HCT116 (cell line): ENCODE data around the gene ALDH9A1. TPM values are rescaled to one million over a fixed set of nuclear protein-coding genes. Genes with fewer than 3 reads are reported as not detected.

Experiments used
- ATAC-seq: fragments of 200-7000 bp; cut with Tn5 transposase; 2 replicates; pipeline ENCODE4 v1.9.1; 2020; ENCODE audit warnings: mild to moderate bottlenecking, moderate library complexity
- BruUV-seq: library from RNA; stranded (reverse); fragments of 400-500 nt; replicated peaks from 2 replicates; lab custom pipeline; 2021; lab: Mats Ljungman, UMichigan
- CTCF ChIA-PET: fragments of 300-600 bp; sonication (Branson Sonifier 250); formaldehyde crosslinking; loops from one replicate; lab custom pipeline; 2021; ENCODE audit warnings: antibody characterized with exemption; lab: Charles Lee
- POLR2A ChIA-PET: fragments of 300-600, 350-600 bp; sonication (Branson Sonifier 250); formaldehyde crosslinking; loops from one replicate; lab custom pipeline; 2021; ENCODE audit warnings: antibody characterized with exemption; lab: Charles Lee
- RAD21 ChIA-PET, 2 experiments: fragments of 300-600 bp; sonication (Branson Sonifier 250); formaldehyde crosslinking; loops; one replicate each; lab custom pipeline; 2023; ENCODE audit warnings: low total read pairs in 2 of 2; ENCODE audit not compliant: uncharacterized antibody in 2 of 2, unreplicated experiment in 2 of 2, low non-redundant PET in 1 of 2; lab: Charles Lee
- DNase-seq: peaks from one replicate; pipeline ENCODE4 v3.0.0-alpha.2; 2010; ENCODE audit warnings: low read depth, low spot score
- H2AFZ ChIP-seq: fragments of 200-600 bp; shearing (Covaris generic), sonication (generic); 2 replicates; pipeline ENCODE4 v1.6.1; 2017; ENCODE audit warnings: low read depth, mixed run types, mixed read lengths, antibody characterized with exemption, low read length; ENCODE audit not compliant: poor library complexity, severe bottlenecking
- H3K27ac ChIP-seq: 2 replicates; pipeline ENCODE4 v1.5.1; 2012; ENCODE audit warnings: low read depth, low read length
- H3K27me3 ChIP-seq: fragments of 200-600 bp; sonication (generic); 2 replicates; pipeline ENCODE4 v1.6.1; 2016; ENCODE audit warnings: mixed run types, low read length, mixed read lengths; ENCODE audit not compliant: insufficient read depth
- H3K36me3 ChIP-seq, 2 experiments: fragments of 200-500 bp in 1 of 2; fragments of 200-600 bp in 1 of 2; sonication (Bioruptor generic) in 1 of 2; sonication (generic) in 1 of 2; 2 replicates each; pipeline versions ENCODE4 v1.5.1 to v1.6.1; 2014 to 2016; ENCODE audit warnings: low read length in 2 of 2, inconsistent platforms in 1 of 2, mixed read lengths in 1 of 2, mixed run types in 1 of 2; ENCODE audit not compliant: insufficient read depth in 2 of 2, control insufficient read depth in 1 of 2
- H3K4me1 ChIP-seq, 2 experiments: fragments of 200-600 bp in 1 of 2; sonication (generic) in 1 of 2; 2 replicates each; pipeline versions ENCODE4 v1.5.1 to v1.6.1; 2012 to 2017; ENCODE audit warnings: low read length in 2 of 2, inconsistent platforms in 1 of 2, mild to moderate bottlenecking in 1 of 2, mixed read lengths in 1 of 2, mixed run types in 1 of 2, moderate library complexity in 1 of 2; ENCODE audit not compliant: insufficient read depth in 2 of 2, control insufficient read depth in 1 of 2
- H3K4me2 ChIP-seq: fragments of 200-600 bp; sonication (generic); 2 replicates; pipeline ENCODE4 v1.6.1; 2017; ENCODE audit warnings: mixed run types, low read length, mixed read lengths
- H3K4me3 ChIP-seq, 2 experiments: fragments of 200-600 bp in 1 of 2; sonication (generic) in 1 of 2; replicated peaks in 1 of 2; 2 replicates each; pipeline ENCODE4 v1.5.1; 2011 to 2016; ENCODE audit warnings: low read length in 2 of 2, control low read depth in 1 of 2, low read depth in 1 of 2, mild to moderate bottlenecking in 1 of 2, mixed read lengths in 1 of 2, mixed run types in 1 of 2
- H3K79me2 ChIP-seq: fragments of 200-600 bp; sonication (generic); 2 replicates; pipeline ENCODE4 v1.6.1; 2017; ENCODE audit warnings: mild to moderate bottlenecking, mixed run types, low read length, moderate library complexity, mixed read lengths; ENCODE audit not compliant: insufficient read depth
- H3K9ac ChIP-seq: fragments of 200-600 bp; sonication (generic); 2 replicates; pipeline ENCODE4 v1.6.1; 2016; ENCODE audit warnings: low read length, mixed read lengths
- H3K9me2 ChIP-seq: fragments of 200-600 bp; sonication (generic), shearing (Covaris generic); 2 replicates; pipeline ENCODE4 v1.6.1; 2017; ENCODE audit warnings: mixed run types, mild to moderate bottlenecking, moderate library complexity; ENCODE audit not compliant: insufficient read depth
- H3K9me3 ChIP-seq, 2 experiments: fragments of 200-500 bp in 1 of 2; fragments of 200-600 bp in 1 of 2; sonication (Bioruptor generic) in 1 of 2; sonication (generic) in 1 of 2; 2 replicates each; pipeline ENCODE4 v1.6.1; 2014 to 2017; ENCODE audit warnings: low read length in 2 of 2, mixed read lengths in 2 of 2, inconsistent platforms in 1 of 2, low read depth in 1 of 2, mild to moderate bottlenecking in 1 of 2, mixed run types in 1 of 2, moderate library complexity in 1 of 2; ENCODE audit not compliant: control insufficient read depth in 1 of 2, insufficient read depth in 1 of 2
- H4K20me1 ChIP-seq: fragments of 200-600 bp; sonication (generic), shearing (Covaris generic); 2 replicates; pipeline ENCODE4 v1.6.1; 2017; ENCODE audit warnings: mixed run types, mild to moderate bottlenecking, moderate library complexity; ENCODE audit not compliant: insufficient read depth
- CBX3 ChIP-seq: IDR thresholded peaks from 2 replicates; pipeline ENCODE4 v1.6.1; 2012; ENCODE audit warnings: low read depth
- EGR1 ChIP-seq: IDR thresholded peaks from 2 replicates; pipeline ENCODE4 v1.6.1; 2012; ENCODE audit warnings: low read depth
- ELF1 ChIP-seq: IDR thresholded peaks from 2 replicates; pipeline ENCODE4 v1.6.1; 2012; ENCODE audit warnings: low read depth, borderline replicate concordance
- EZH2phosphoT487 ChIP-seq: fragments of 200-600 bp; IDR thresholded peaks from 2 replicates; pipeline ENCODE4 v1.6.1; 2018; ENCODE audit warnings: antibody characterized with exemption, borderline replicate concordance
- FOSL1 ChIP-seq: IDR thresholded peaks from 2 replicates; pipeline ENCODE4 v1.6.1; 2012; ENCODE audit warnings: low read depth
- POLR2A ChIP-seq: IDR thresholded peaks from 2 replicates; pipeline ENCODE4 v1.7.0; 2011; ENCODE audit warnings: borderline replicate concordance; ENCODE audit not compliant: insufficient read depth, insufficient read length; ENCODE audit errors: extremely low read depth
- POLR2AphosphoS5 ChIP-seq: IDR thresholded peaks from 2 replicates; pipeline ENCODE4 v1.6.1; 2011; ENCODE audit warnings: mild to moderate bottlenecking, low read depth, low read length, moderate library complexity
- RAD21 ChIP-seq: IDR thresholded peaks from 2 replicates; pipeline ENCODE4 v1.6.1; 2012; ENCODE audit warnings: low read depth, mild to moderate bottlenecking
- SIN3A ChIP-seq: IDR thresholded peaks from 2 replicates; pipeline ENCODE4 v1.6.1; 2012; ENCODE audit warnings: low read depth
- SRF ChIP-seq: IDR thresholded peaks from 2 replicates; pipeline ENCODE4 v1.6.1; 2012; ENCODE audit warnings: low read depth
- TCF7L2 ChIP-seq: IDR thresholded peaks from 2 replicates; pipeline ENCODE4 v1.7.0; 2011; ENCODE audit warnings: borderline replicate concordance, inconsistent platforms; ENCODE audit not compliant: insufficient read depth, insufficient read length; ENCODE audit errors: extremely low read depth
- YY1 ChIP-seq: IDR thresholded peaks from 2 replicates; pipeline ENCODE4 v1.6.1; 2011; ENCODE audit warnings: low read length, low read depth, moderate library complexity, mild to moderate bottlenecking; ENCODE audit not compliant: insufficient replicate concordance; ENCODE audit errors: extremely low read depth
- ZFX ChIP-seq: fragments of 450-650 bp; IDR thresholded peaks from 2 replicates; pipeline ENCODE4 v1.6.1; 2017
- ZNF274 ChIP-seq: fragments of 200-500 bp; sonication (Bioruptor generic); IDR thresholded peaks from 2 replicates; pipeline ENCODE4 v1.6.1; 2014; ENCODE audit warnings: mild to moderate bottlenecking, low read depth, low read length, inconsistent platforms
- intact Hi-C: fragments of 100-400 bp; cut with micrococcal nuclease; formaldehyde crosslinking; loops from 2 replicates; pipeline ENCODE4 v1.10.0; 2022
- total RNA-seq: library from RNA; stranded (reverse); gene quantifications from one replicate; pipeline ENCODE4 v1.2.1, GENCODE V29; 2021; ENCODE audit not compliant: unreplicated experiment
- TF ChIP-seq, protein P1 (sequence below): IDR thresholded peaks from 2 replicates; pipeline ENCODE4 v1.6.1; 2011; ENCODE audit warnings: mild to moderate bottlenecking, low read length, moderate library complexity; ENCODE audit not compliant: insufficient replicate concordance; ENCODE audit errors: extremely low read depth
- TF ChIP-seq, protein P2 (sequence below): IDR thresholded peaks from 2 replicates; pipeline ENCODE4 v1.6.1; 2012
- TF ChIP-seq, protein P3 (sequence below): IDR thresholded peaks from 2 replicates; pipeline ENCODE4 v1.6.1; 2012

Gene ALDH9A1
- total RNA-seq, 1 experiment from 2014 or later = 46.0 TPM

DNA sequence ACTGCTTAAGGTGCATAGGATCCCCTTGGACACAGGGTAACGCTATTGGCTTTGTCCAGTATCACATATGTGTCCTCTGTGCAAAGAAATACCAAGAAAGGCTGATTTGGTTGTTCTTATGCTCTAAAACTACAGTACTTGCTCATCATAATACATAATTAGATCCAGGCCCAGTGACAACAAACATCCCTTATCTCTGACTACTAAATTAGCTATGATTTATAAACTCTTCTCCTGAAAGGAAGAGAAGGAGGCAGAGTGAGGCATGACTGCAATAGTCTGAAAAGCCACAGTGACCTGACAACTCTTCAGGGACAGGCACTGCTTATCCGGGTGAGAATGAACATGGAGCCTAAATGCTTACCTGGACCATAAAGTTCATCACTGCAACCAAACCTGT, 36.7 kb downstream of the ALDH9A1 start:
- no peak overlapping the region for H2AFZ ChIP-seq
- H3K4me1 ChIP-seq = no peaks in the 10 kb centered on the region
- H3K9me2 ChIP-seq = no peaks in the 10 kb centered on the region
- H3K27ac ChIP-seq = no peak overlapping the region
- ChIA-PET RAD21 (no interaction called here), CTCF (no interaction called here), POLR2A (no interaction called here)
- H3K79me2 ChIP-seq = no peaks in the 10 kb centered on the region
- ATAC-seq (no peak), DNase-seq (no peak)
- no peaks in the 10 kb centered on the region for H3K9me3 ChIP-seq
- BruUV-seq = no TSS peak
- TF ChIP-seq POLR2A = no peak
- no peak for TF ChIP-seq ZFX
- TF ChIP-seq ELF1 = no peak
- TF ChIP-seq TCF7L2 = no peak
- TF ChIP-seq, protein P1, sequence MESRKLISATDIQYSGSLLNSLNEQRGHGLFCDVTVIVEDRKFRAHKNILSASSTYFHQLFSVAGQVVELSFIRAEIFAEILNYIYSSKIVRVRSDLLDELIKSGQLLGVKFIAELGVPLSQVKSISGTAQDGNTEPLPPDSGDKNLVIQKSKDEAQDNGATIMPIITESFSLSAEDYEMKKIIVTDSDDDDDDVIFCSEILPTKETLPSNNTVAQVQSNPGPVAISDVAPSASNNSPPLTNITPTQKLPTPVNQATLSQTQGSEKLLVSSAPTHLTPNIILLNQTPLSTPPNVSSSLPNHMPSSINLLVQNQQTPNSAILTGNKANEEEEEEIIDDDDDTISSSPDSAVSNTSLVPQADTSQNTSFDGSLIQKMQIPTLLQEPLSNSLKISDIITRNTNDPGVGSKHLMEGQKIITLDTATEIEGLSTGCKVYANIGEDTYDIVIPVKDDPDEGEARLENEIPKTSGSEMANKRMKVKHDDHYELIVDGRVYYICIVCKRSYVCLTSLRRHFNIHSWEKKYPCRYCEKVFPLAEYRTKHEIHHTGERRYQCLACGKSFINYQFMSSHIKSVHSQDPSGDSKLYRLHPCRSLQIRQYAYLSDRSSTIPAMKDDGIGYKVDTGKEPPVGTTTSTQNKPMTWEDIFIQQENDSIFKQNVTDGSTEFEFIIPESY = no peak
- TF ChIP-seq, protein P2, sequence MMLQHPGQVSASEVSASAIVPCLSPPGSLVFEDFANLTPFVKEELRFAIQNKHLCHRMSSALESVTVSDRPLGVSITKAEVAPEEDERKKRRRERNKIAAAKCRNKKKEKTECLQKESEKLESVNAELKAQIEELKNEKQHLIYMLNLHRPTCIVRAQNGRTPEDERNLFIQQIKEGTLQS = no peak
- no peak for TF ChIP-seq ZNF274
- TF ChIP-seq, protein P3, sequence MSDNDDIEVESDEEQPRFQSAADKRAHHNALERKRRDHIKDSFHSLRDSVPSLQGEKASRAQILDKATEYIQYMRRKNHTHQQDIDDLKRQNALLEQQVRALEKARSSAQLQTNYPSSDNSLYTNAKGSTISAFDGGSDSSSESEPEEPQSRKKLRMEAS = no peak
- TF ChIP-seq YY1 = no peak
- no peak for TF ChIP-seq EZH2phosphoT487
- TF ChIP-seq SRF = no peak
- no peak for TF ChIP-seq FOSL1
- no peak for TF ChIP-seq SIN3A
- TF ChIP-seq CBX3 = no peak
- TF ChIP-seq POLR2AphosphoS5 = no peak
- TF ChIP-seq RAD21 = no peak
- TF ChIP-seq EGR1 = no peak
- no peak overlapping the region for H3K4me2 ChIP-seq
- peaks cover 9 to 23% of the 10 kb centered on the region in 2 experiments; a peak in 3 of 4 replicates for H3K36me3 ChIP-seq
- intact Hi-C loops = no loop called here
- H4K20me1 ChIP-seq = no peaks in the 10 kb centered on the region
- H3K4me3 ChIP-seq = no peak overlapping the region
- no peaks in the 10 kb centered on the region for H3K27me3 ChIP-seq
- no peak overlapping the region for H3K9ac ChIP-seq
